SHP77 (cell line): Measurements from ENCODE around the gene GADD45B.
A peak's percentile ranks its signal among the peaks of the same experiment; 100 is the strongest.

Experiments
- DNase-seq, 2 experiments: peaks; one replicate each; lab custom pipeline; 2025; lab: John Stamatoyannopoulos, UW

Gene GADD45B

GRCh38 chr19:2475702-2476450 is at the start of gene GADD45B:
GADD45B (plus strand) TSS chr19:2476127; CDS start chr19:2476359, 232 bp downstream.
- DNase-seq = peak; percentile 89

- DNase-seq = peak; percentile 10 to 37
Measured at GRCh38 chr19:2426611-2427428, 49.1 kb upstream of the GADD45B start.

GRCh38 chr19:2427429-2428320 is 48.3 kb upstream of the GADD45B start, which contains the start of gene TIMM13:
TIMM13 (minus strand) TSS chr19:2427586; CDS start chr19:2427533, 53 bp downstream.
- DNase-seq = peak; percentile 92 to 96

- peak; percentile 7 to 49 for DNase-seq
Measured at GRCh38 chr19:2428321-2428690, 47.6 kb upstream of the GADD45B start.

GRCh38 chr19:2428756-2429711 is 46.9 kb upstream of the GADD45B start:
- DNase-seq = no peak

- DNase-seq = no peak
Measured at GRCh38 chr19:2429917-2430535, 45.9 kb upstream of the GADD45B start.

- no peak for DNase-seq
Measured at GRCh38 chr19:2431318-2432055, 44.4 kb upstream of the GADD45B start.

GRCh38 chr19:2432131-2432848 is 43.6 kb upstream of the GADD45B start:
- no peak for DNase-seq

GRCh38 chr19:2433854-2434253 is 42.1 kb upstream of the GADD45B start:
- no peak for DNase-seq

GRCh38 chr19:2434267-2434666 is 41.7 kb upstream of the GADD45B start:
- no peak for DNase-seq

GRCh38 chr19:2434721-2435265 is 41.1 kb upstream of the GADD45B start:
- no peak for DNase-seq

GRCh38 chr19:2436384-2436783 is 39.5 kb upstream of the GADD45B start:
- DNase-seq = no peak

GRCh38 chr19:2436926-2437325 is 39.0 kb upstream of the GADD45B start:
- DNase-seq = no peak

- DNase-seq = no peak
Measured at GRCh38 chr19:2438178-2438577, 37.7 kb upstream of the GADD45B start.

- no peak for DNase-seq
Measured at GRCh38 chr19:2440515-2440914, 35.4 kb upstream of the GADD45B start.

- no peak for DNase-seq
Measured at GRCh38 chr19:2441096-2441752, 34.7 kb upstream of the GADD45B start.

GRCh38 chr19:2443116-2443784 is 32.7 kb upstream of the GADD45B start:
- no peak for DNase-seq

- no peak for DNase-seq
Measured at GRCh38 chr19:2443785-2444182, 32.1 kb upstream of the GADD45B start.
